K562 (cell line): ENCODE results near the gene ZNF566.

Source experiments
- CREB1 ChIP-seq, 2 experiments: sonication (generic) in 1 of 2; formaldehyde crosslinking in 1 of 2; IDR thresholded peaks; 2 replicates each; pipeline versions ENCODE4 v1.6.1 to v1.8.0; 2012 to 2022; ENCODE audit warnings: inconsistent platforms in 1 of 2, mild to moderate bottlenecking in 1 of 2, missing genetic modification reagents in 1 of 2, moderate library complexity in 1 of 2
- CREM ChIP-seq: IDR thresholded peaks from 2 replicates; pipeline ENCODE4 v1.6.1; 2014; ENCODE audit warnings: antibody characterized with exemption, low read depth
- CTCF ChIP-seq, 3 experiments: IDR thresholded peaks in 2 of 3; conservative IDR thresholded peaks in 1 of 3; 2 replicates each; pipeline ENCODE4 v1.5.1; 2011 to 2012; ENCODE audit warnings: low read length in 3 of 3, mild to moderate bottlenecking in 3 of 3, control low read depth in 2 of 3, improper control_type of control experiment in 1 of 3, inconsistent platforms in 1 of 3, low read depth in 1 of 3, mixed read lengths in 1 of 3, moderate library complexity in 1 of 3; ENCODE audit not compliant: insufficient read depth in 2 of 3
- EP300 ChIP-seq: IDR thresholded peaks from 2 replicates; pipeline ENCODE4 v1.6.1; 2012; ENCODE audit warnings: low read length, improper control_type of control experiment
- ERF ChIP-seq: fragments of 450-650 bp; formaldehyde crosslinking; IDR thresholded peaks from 2 replicates; pipeline ENCODE4 v1.4.0; 2020; ENCODE audit warnings: mild to moderate bottlenecking, mixed read lengths
- EZH2 ChIP-seq: IDR thresholded peaks from 2 replicates; pipeline ENCODE4 v1.6.1; 2012; ENCODE audit warnings: low read depth, mild to moderate bottlenecking, inconsistent platforms, low read length, borderline replicate concordance
- FOS ChIP-seq: IDR thresholded peaks from 3 replicates; pipeline ENCODE4 v1.6.1; 2011; ENCODE audit not compliant: insufficient read length; ENCODE audit errors: extremely low read depth
- MCM3 ChIP-seq: fragments of 450-650 bp; IDR thresholded peaks from 2 replicates; pipeline ENCODE4 v1.6.1; 2016
- PCBP2 ChIP-seq: fragments of 200-400 bp; formaldehyde crosslinking; IDR thresholded peaks from 2 replicates; pipeline ENCODE4 v1.6.1; 2018; ENCODE audit warnings: low read length, low read depth, mild to moderate bottlenecking, moderate library complexity; ENCODE audit not compliant: poor library complexity, severe bottlenecking
- RCOR1 ChIP-seq, 2 experiments: IDR thresholded peaks; 2 replicates each; pipeline ENCODE4 v1.6.1; 2012; ENCODE audit warnings: low read depth in 2 of 2, low read length in 2 of 2, borderline replicate concordance in 1 of 2, improper control_type of control experiment in 1 of 2
- SMC3 ChIP-seq: conservative IDR thresholded peaks from 2 replicates; pipeline ENCODE4 v1.6.1; 2011; ENCODE audit warnings: low read depth, low read length, improper control_type of control experiment; ENCODE audit not compliant: insufficient read depth
- TCF7L2 ChIP-seq: fragments of 150-350 bp; IDR thresholded peaks from 2 replicates; pipeline ENCODE4 v1.6.1; 2016; ENCODE audit warnings: low read depth, mild to moderate bottlenecking, low read length, moderate library complexity
- ZNF140 ChIP-seq: fragments of 250-450 bp; sonication (Bioruptor Pico); IDR thresholded peaks from 2 replicates; pipeline ENCODE4 v1.8.0; 2021; ENCODE audit warnings: moderate library complexity, mild to moderate bottlenecking, inconsistent platforms
- ZNF23 ChIP-seq: fragments of 250-450 bp; sonication (Bioruptor Pico); IDR thresholded peaks from 2 replicates; pipeline ENCODE4 v1.4.0; 2020; ENCODE audit warnings: mild to moderate bottlenecking

- TF ChIP-seq PCBP2 (no peak), SMC3 (no peak), CTCF (IDR thresholded peaks at IDR 0.05 in 2 of 3, conservative IDR thresholded peaks at IDR 0.05 in 1 of 3; ENCODE audit: insufficient read depth in 2 of 3, low read depth in 1 of 3, low read length in 3 of 3) (no peak), EZH2 (no peak), CREM (no peak), FOS (no peak), ERF (CRISPR knock-in tag) (no peak), RCOR1 (IDR thresholded peaks at IDR 0.05; ENCODE audit: borderline replicate concordance in 1 of 2, low read depth in 2 of 2, low read length in 2 of 2) (no peak), EP300 (no peak), ZNF140 (CRISPR knock-in tag) (no peak), ZNF23 (CRISPR knock-in tag) (no peak), TCF7L2 (no peak), CREB1 (IDR thresholded peaks at IDR 0.05) (no peak), CREB1 (CRISPR knock-in tag; IDR thresholded peaks at IDR 0.05) (no peak), MCM3 (no peak)
Measured at GRCh38 chr19:36528921-36529518, 39.7 kb upstream of the ZNF566 start.
